IMR-90 (cell line): ENCODE measurements around the gene VILL. TPM values are rescaled to one million over a fixed set of nuclear protein-coding genes. Genes with fewer than 3 reads are reported as not detected.

Experiments
- ATAC-seq: fragments of 200-7000 bp; cut with Tn5 transposase; 2 replicates; pipeline ENCODE4 v1.9.1; 2020; ENCODE audit warnings: low read depth, mild to moderate bottlenecking, moderate library complexity
- BruUV-seq: library from RNA; stranded (reverse); fragments of 400-500 nt; replicated peaks from 2 replicates; lab custom pipeline; 2021; lab: Mats Ljungman, UMichigan
- CTCF ChIA-PET: fragments of 300-600 bp; formaldehyde crosslinking; extraction: SDS; loops from one replicate; lab custom pipeline; 2021; ENCODE audit warnings: antibody characterized with exemption; lab: Yijun Ruan, JAX
- POLR2A ChIA-PET: fragments of 300-600 bp; sonication (Branson Sonifier 250); formaldehyde crosslinking; loops from one replicate; lab custom pipeline; 2022; ENCODE audit warnings: antibody characterized with exemption; ENCODE audit not compliant: unreplicated experiment; lab: Charles Lee
- DNase-seq: peaks from one replicate; pipeline ENCODE4 v3.0.0; 2013
- H2AFZ ChIP-seq: replicated peaks from 2 replicates; pipeline ENCODE3; 2013; ENCODE audit warnings: low read length, mild to moderate bottlenecking; ENCODE audit not compliant: poor library complexity
- H2AK5ac ChIP-seq: 2 replicates; pipeline ENCODE4 v1.6.1; 2013; ENCODE audit warnings: low read depth, low read length, inconsistent platforms
- H2AK9ac ChIP-seq: replicated peaks from 2 replicates; pipeline ENCODE3; 2013; ENCODE audit warnings: mild to moderate bottlenecking, low read depth, low read length, moderate library complexity; ENCODE audit not compliant: poor library complexity
- H2BK120ac ChIP-seq: 2 replicates; pipeline ENCODE4 v1.6.1; 2013; ENCODE audit warnings: low read depth, low read length, inconsistent platforms
- H2BK15ac ChIP-seq: 3 replicates; pipeline ENCODE4 v1.6.1; 2013; ENCODE audit warnings: low read depth, low read length, inconsistent platforms
- H2BK20ac ChIP-seq: 2 replicates; pipeline ENCODE4 v1.6.1; 2013; ENCODE audit warnings: low read depth, mild to moderate bottlenecking, inconsistent platforms, low read length, moderate library complexity
- H2BK5ac ChIP-seq: 2 replicates; pipeline ENCODE4 v1.6.1; 2013; ENCODE audit warnings: mild to moderate bottlenecking, low read depth, low read length, inconsistent platforms; ENCODE audit not compliant: poor library complexity, severe bottlenecking
- H3K14ac ChIP-seq: replicated peaks from 2 replicates; pipeline ENCODE4 v1.6.1; 2013; ENCODE audit warnings: low read depth, low read length, inconsistent platforms
- H3K18ac ChIP-seq: 2 replicates; pipeline ENCODE4 v1.6.1; 2013; ENCODE audit warnings: low read depth, low read length, control low read depth
- H3K23ac ChIP-seq: 2 replicates; pipeline ENCODE4 v1.6.1; 2013; ENCODE audit warnings: low read depth, low read length, inconsistent platforms
- H3K27ac ChIP-seq: 2 replicates; pipeline ENCODE4 v1.5.1; 2013; ENCODE audit warnings: mild to moderate bottlenecking, control low read depth, low read length; ENCODE audit not compliant: insufficient read depth
- H3K27me3 ChIP-seq: 2 replicates; pipeline ENCODE4 v1.6.1; 2013; ENCODE audit warnings: low read length; ENCODE audit not compliant: control insufficient read depth, insufficient read depth
- H3K36me3 ChIP-seq: 2 replicates; pipeline ENCODE4 v1.6.1; 2013; ENCODE audit warnings: low read length, mixed read lengths; ENCODE audit not compliant: control insufficient read depth, insufficient read depth
- H3K4ac ChIP-seq: 2 replicates; pipeline ENCODE4 v1.6.1; 2013; ENCODE audit warnings: low read depth, low read length, inconsistent platforms
- H3K4me1 ChIP-seq: 2 replicates; pipeline ENCODE4 v1.6.1; 2013; ENCODE audit warnings: low read length, mixed read lengths; ENCODE audit not compliant: control insufficient read depth, insufficient read depth
- H3K4me2 ChIP-seq: 2 replicates; pipeline ENCODE4 v1.6.1; 2013; ENCODE audit warnings: low read depth, mild to moderate bottlenecking, control low read depth, low read length, moderate library complexity
- H3K4me3 ChIP-seq: 2 replicates; pipeline ENCODE4 v1.5.1; 2013; ENCODE audit warnings: low read depth, mild to moderate bottlenecking, control low read depth, low read length, moderate library complexity; ENCODE audit not compliant: insufficient read depth
- H3K56ac ChIP-seq: 2 replicates; pipeline ENCODE4 v1.6.1; 2013; ENCODE audit warnings: low read length, inconsistent platforms; ENCODE audit not compliant: insufficient read depth; ENCODE audit errors: extremely low read depth
- H3K79me1 ChIP-seq, 2 experiments: 2 replicates each; pipeline ENCODE4 v1.6.1; 2013; ENCODE audit warnings: low read length in 2 of 2, inconsistent platforms in 1 of 2, low read depth in 1 of 2
- H3K9ac ChIP-seq: 2 replicates; pipeline ENCODE4 v1.6.1; 2013; ENCODE audit warnings: low read depth, low read length, control low read depth
- H3K9me1 ChIP-seq: 2 replicates; pipeline ENCODE4 v1.6.1; 2013; ENCODE audit warnings: low read length, inconsistent platforms; ENCODE audit not compliant: insufficient read depth
- H3K9me3 ChIP-seq: 2 replicates; pipeline ENCODE4 v1.6.1; 2013; ENCODE audit warnings: low read length; ENCODE audit not compliant: control insufficient read depth, insufficient read depth
- H4K20me1 ChIP-seq: 2 replicates; pipeline ENCODE4 v1.6.1; 2013; ENCODE audit warnings: low read length, inconsistent platforms; ENCODE audit not compliant: insufficient read depth
- H4K5ac ChIP-seq: 2 replicates; pipeline ENCODE4 v1.6.1; 2013; ENCODE audit warnings: mild to moderate bottlenecking, low read depth, low read length, control low read depth
- H4K8ac ChIP-seq, 2 experiments: 2 replicates each; pipeline ENCODE4 v1.6.1; 2013; ENCODE audit warnings: low read depth in 2 of 2, low read length in 2 of 2, control low read depth in 1 of 2, inconsistent platforms in 1 of 2
- H4K91ac ChIP-seq: 2 replicates; pipeline ENCODE4 v1.6.1; 2013; ENCODE audit warnings: low read depth, low read length, inconsistent platforms; ENCODE audit not compliant: insufficient read depth
- BHLHE40 ChIP-seq: fragments of 150-350 bp; IDR thresholded peaks from 2 replicates; pipeline ENCODE4 v1.6.1; 2016; ENCODE audit warnings: mild to moderate bottlenecking, low read depth, low read length
- CEBPB ChIP-seq: IDR thresholded peaks from 2 replicates; pipeline ENCODE4 v1.6.1; 2012; ENCODE audit warnings: low read depth, low read length, improper control_type of control experiment
- CHD1 ChIP-seq: IDR thresholded peaks from 2 replicates; pipeline ENCODE4 v1.6.1; 2012; ENCODE audit warnings: low read depth, low read length, improper control_type of control experiment
- FOS ChIP-seq: fragments of 150-350 bp; IDR thresholded peaks from 2 replicates; pipeline ENCODE4 v1.6.1; 2016; ENCODE audit warnings: low read depth, low read length
- MAFK ChIP-seq: IDR thresholded peaks from 2 replicates; pipeline ENCODE4 v1.6.1; 2012; ENCODE audit warnings: low read depth, low read length, improper control_type of control experiment
- MAZ ChIP-seq: IDR thresholded peaks from 2 replicates; pipeline ENCODE4 v1.6.1; 2012; ENCODE audit warnings: low read depth, mild to moderate bottlenecking, low read length, improper control_type of control experiment, moderate library complexity, borderline replicate concordance
- MXI1 ChIP-seq: IDR thresholded peaks from 2 replicates; pipeline ENCODE4 v1.6.1; 2012; ENCODE audit warnings: low read depth, mild to moderate bottlenecking, low read length, moderate library complexity, borderline replicate concordance
- NFE2L2 ChIP-seq: fragments of 150-350 bp; IDR thresholded peaks from 2 replicates; pipeline ENCODE4 v1.6.1; 2016; ENCODE audit warnings: low read depth, mild to moderate bottlenecking, low read length
- POLR2A ChIP-seq: IDR thresholded peaks from 2 replicates; pipeline ENCODE4 v1.6.1; 2012; ENCODE audit warnings: mild to moderate bottlenecking, low read depth, low read length
- RAD21 ChIP-seq: IDR thresholded peaks from 2 replicates; pipeline ENCODE4 v1.6.1; 2012; ENCODE audit warnings: low read length, improper control_type of control experiment
- RCOR1 ChIP-seq: IDR thresholded peaks from 2 replicates; pipeline ENCODE4 v1.6.1; 2012; ENCODE audit warnings: mild to moderate bottlenecking, low read length, improper control_type of control experiment; ENCODE audit not compliant: insufficient replicate concordance
- RFX5 ChIP-seq: IDR thresholded peaks from 2 replicates; pipeline ENCODE4 v1.8.0; 2012; ENCODE audit warnings: low read depth, mild to moderate bottlenecking, low read length, moderate library complexity
- SMC3 ChIP-seq: fragments of 150-350 bp; IDR thresholded peaks from 2 replicates; pipeline ENCODE4 v1.6.1; 2016; ENCODE audit warnings: low read depth, mild to moderate bottlenecking, antibody characterized with exemption, low read length, moderate library complexity
- WGBS, 2 experiments: methylation state at CpG; one replicate each; pipeline versions ENCODE4 v1.1.5 to v1.1.7; 2013; ENCODE audit warnings: missing lambda C conversion rate in 2 of 2; ENCODE audit not compliant: insufficient read length in 1 of 2; ENCODE audit errors: extremely low coverage in 2 of 2; 5-methylcytosine and 5-hydroxymethylcytosine counted together
- dilution Hi-C: fragments of 300-500 bp; cut with HindIII; formaldehyde crosslinking; loops from one replicate; pipeline ENCODE4 v1.14.3; 2018; ENCODE audit warnings: low sequenced_read_pairs; ENCODE audit not compliant: unreplicated experiment
- in situ Hi-C: fragments of 300-500 bp; cut with MboI; formaldehyde crosslinking; loops from 3 replicates; pipeline ENCODE4 v1.14.3; 2019; ENCODE audit warnings: low sequenced_read_pairs, inconsistent platforms, mixed read lengths
- intact Hi-C: fragments of 100-400 bp; cut with micrococcal nuclease; formaldehyde crosslinking; loops from 2 replicates; pipeline ENCODE4 v1.10.0; 2022
- polyA plus RNA-seq, 3 experiments: library from polyadenylated mRNA; depleted of rRNA; stranded (reverse); fragments of >200 nt; gene quantifications; 2 replicates each; pipeline ENCODE4 v1.2.3, GENCODE V29; 2012; ENCODE audit warnings: low replicate concordance in 1 of 3
- total RNA-seq: library from RNA; depleted of rRNA; stranded (reverse); fragments of >200 nt; gene quantifications from 2 replicates; pipeline ENCODE4 v1.2.3, GENCODE V29; 2012
- TF ChIP-seq, protein P1 (sequence below): fragments of 150-350 bp; IDR thresholded peaks from 2 replicates; pipeline ENCODE4 v1.6.1; 2016; ENCODE audit warnings: low read depth, mild to moderate bottlenecking, low read length, moderate library complexity, borderline replicate concordance
- TF ChIP-seq, protein P2 (sequence below): conservative IDR thresholded peaks from 2 replicates; pipeline ENCODE4 v1.5.1; 2012; ENCODE audit warnings: mild to moderate bottlenecking, low read depth, low read length, improper control_type of control experiment
- TF ChIP-seq, protein P3 (sequence below): fragments of 150-350 bp; IDR thresholded peaks from 2 replicates; pipeline ENCODE4 v1.6.1; 2017; ENCODE audit warnings: mild to moderate bottlenecking, antibody characterized with exemption, low read length, low read depth

Gene VILL
- total and polyA plus RNA-seq, 2 of the 4 experiments (the other 2 are of a cell fraction): 2.3 to 4.7 TPM

DNA sequence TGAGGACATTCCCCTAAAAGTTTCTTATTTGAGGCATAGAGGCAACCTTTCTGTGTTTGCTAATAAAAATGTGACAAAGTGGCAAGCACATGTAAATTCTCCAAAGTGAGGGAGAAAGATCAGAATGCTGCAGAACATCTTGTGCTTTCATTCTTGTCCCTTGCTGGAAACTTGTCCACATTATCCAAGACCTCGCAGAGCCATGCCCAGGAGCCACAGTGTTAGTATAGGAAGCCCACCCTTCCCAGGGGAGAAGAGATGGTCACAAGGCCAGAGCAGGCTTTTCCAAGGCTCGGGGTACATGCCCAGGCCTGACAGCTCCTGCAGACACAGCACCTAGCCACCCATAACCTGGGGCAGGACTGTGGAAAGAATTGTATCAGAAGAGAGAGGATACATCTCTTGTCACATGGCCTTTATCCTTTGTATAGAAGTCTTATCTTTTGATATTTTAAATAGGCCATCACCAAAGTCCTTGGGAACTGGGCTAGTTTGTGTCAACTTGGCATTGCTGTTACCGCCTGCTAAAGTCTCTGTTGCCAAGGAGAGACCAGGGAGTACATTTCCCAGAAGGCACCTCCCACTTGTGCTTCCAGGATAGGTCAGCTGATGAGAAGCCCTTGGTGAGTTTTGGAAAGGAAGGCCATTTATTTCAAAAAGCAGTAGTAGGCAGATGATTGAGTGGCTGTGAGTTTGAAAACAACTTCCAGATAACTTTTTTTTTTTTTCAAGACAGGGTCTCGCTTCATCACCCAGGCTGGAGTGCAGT, 59.0 kb downstream of the VILL start:
- no peak overlapping the region for H2BK15ac ChIP-seq
- H4K8ac ChIP-seq: no peak overlapping the region
- no CpG with 5 or more reads among the region's 4 CpGs for WGBS, 2 experiments
- no peak overlapping the region for H3K56ac ChIP-seq
- ChIA-PET CTCF (no interaction called here), POLR2A (no interaction called here)
- H3K18ac ChIP-seq: no peak overlapping the region
- dilution Hi-C loops: no loop called here
- no peak overlapping the region for H3K4me2 ChIP-seq
- no peak overlapping the region for H3K14ac ChIP-seq
- no peaks in the 10 kb centered on the region for H3K9me1 ChIP-seq
- DNase-seq (no peak), ATAC-seq (no peak)
- in situ Hi-C loops: no loop called here
- no peak overlapping the region for H4K5ac ChIP-seq
- intact Hi-C loops: no loop called here
- H2AK9ac ChIP-seq: no peak overlapping the region
- H2BK20ac ChIP-seq: no peak overlapping the region
- H2BK5ac ChIP-seq: no peak overlapping the region
- no peak overlapping the region for H2AFZ ChIP-seq
- BruUV-seq: no TSS peak
- no peak overlapping the region for H3K27ac ChIP-seq
- H2AK5ac ChIP-seq: no peak overlapping the region
- H3K9me3 ChIP-seq: no peaks in the 10 kb centered on the region
- no peak overlapping the region for H3K4ac ChIP-seq
- H3K27me3 ChIP-seq: peaks cover 14% of the 10 kb centered on the region
- H3K4me1 ChIP-seq: no peaks in the 10 kb centered on the region
- TF ChIP-seq FOS (no peak), CEBPB (no peak), RFX5 (no peak), MAZ (no peak), NFE2L2 (no peak), RCOR1 (no peak), RAD21 (no peak), POLR2A (no peak), BHLHE40 (no peak), SMC3 (no peak), MAFK (no peak), MXI1 (no peak), CHD1 (no peak)
- TF ChIP-seq, protein P1, sequence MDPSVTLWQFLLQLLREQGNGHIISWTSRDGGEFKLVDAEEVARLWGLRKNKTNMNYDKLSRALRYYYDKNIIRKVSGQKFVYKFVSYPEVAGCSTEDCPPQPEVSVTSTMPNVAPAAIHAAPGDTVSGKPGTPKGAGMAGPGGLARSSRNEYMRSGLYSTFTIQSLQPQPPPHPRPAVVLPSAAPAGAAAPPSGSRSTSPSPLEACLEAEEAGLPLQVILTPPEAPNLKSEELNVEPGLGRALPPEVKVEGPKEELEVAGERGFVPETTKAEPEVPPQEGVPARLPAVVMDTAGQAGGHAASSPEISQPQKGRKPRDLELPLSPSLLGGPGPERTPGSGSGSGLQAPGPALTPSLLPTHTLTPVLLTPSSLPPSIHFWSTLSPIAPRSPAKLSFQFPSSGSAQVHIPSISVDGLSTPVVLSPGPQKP: no peak
- TF ChIP-seq, protein P2, sequence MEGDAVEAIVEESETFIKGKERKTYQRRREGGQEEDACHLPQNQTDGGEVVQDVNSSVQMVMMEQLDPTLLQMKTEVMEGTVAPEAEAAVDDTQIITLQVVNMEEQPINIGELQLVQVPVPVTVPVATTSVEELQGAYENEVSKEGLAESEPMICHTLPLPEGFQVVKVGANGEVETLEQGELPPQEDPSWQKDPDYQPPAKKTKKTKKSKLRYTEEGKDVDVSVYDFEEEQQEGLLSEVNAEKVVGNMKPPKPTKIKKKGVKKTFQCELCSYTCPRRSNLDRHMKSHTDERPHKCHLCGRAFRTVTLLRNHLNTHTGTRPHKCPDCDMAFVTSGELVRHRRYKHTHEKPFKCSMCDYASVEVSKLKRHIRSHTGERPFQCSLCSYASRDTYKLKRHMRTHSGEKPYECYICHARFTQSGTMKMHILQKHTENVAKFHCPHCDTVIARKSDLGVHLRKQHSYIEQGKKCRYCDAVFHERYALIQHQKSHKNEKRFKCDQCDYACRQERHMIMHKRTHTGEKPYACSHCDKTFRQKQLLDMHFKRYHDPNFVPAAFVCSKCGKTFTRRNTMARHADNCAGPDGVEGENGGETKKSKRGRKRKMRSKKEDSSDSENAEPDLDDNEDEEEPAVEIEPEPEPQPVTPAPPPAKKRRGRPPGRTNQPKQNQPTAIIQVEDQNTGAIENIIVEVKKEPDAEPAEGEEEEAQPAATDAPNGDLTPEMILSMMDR: no peak
- TF ChIP-seq, protein P3, sequence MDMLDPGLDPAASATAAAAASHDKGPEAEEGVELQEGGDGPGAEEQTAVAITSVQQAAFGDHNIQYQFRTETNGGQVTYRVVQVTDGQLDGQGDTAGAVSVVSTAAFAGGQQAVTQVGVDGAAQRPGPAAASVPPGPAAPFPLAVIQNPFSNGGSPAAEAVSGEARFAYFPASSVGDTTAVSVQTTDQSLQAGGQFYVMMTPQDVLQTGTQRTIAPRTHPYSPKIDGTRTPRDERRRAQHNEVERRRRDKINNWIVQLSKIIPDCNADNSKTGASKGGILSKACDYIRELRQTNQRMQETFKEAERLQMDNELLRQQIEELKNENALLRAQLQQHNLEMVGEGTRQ: no peak
- no peaks in the 10 kb centered on the region for H3K79me1 ChIP-seq
- no peaks in the 10 kb centered on the region for H3K36me3 ChIP-seq
- H3K23ac ChIP-seq: no peak overlapping the region
- H3K4me3 ChIP-seq: no peak overlapping the region
- no peaks in the 10 kb centered on the region for H4K20me1 ChIP-seq
- H2BK120ac ChIP-seq: no peak overlapping the region
- no peak overlapping the region for H4K91ac ChIP-seq
- no peak overlapping the region for H3K9ac ChIP-seq
